Tibial artery (tissue), 4 donors: ENCODE data around the gene SLC6A19.
"Not testable (repeated sequence)": the region's sequence is repeated elsewhere in the genome, so short reads cannot be mapped to it uniquely, and the experiment has no call there.

Experiments used
- DNase-seq, 2 donors: peaks; one replicate each; pipeline ENCODE4 v3.0.0-alpha.2; 2019
- H3K27ac ChIP-seq, 2 donors: fragments of 200-600 bp; sonication (generic) in 1 of 2; 1 replicate in 1 of 2; 2 replicates in 1 of 2; pipeline ENCODE4 v1.5.1; 2018 to 2019; ENCODE audit warnings: mild to moderate bottlenecking in 1 of 2
- H3K27me3 ChIP-seq, 2 donors: fragments of 200-600 bp; sonication (generic) in 1 of 2; one replicate each; pipeline versions ENCODE4 v1.5.1 to v1.6.0; 2016 to 2019
- H3K36me3 ChIP-seq, 3 donors: fragments of 200-600 bp; sonication (generic) in 2 of 3; one replicate each; pipeline ENCODE4 v1.5.1; 2016 to 2019; ENCODE audit warnings: mild to moderate bottlenecking in 2 of 3
- H3K4me1 ChIP-seq, 4 donors: fragments of 200-600 bp; sonication (generic) in 2 of 4; 1 replicate in 3 of 4; 2 replicates in 1 of 4; pipeline ENCODE4 v1.5.1; 2016 to 2019
- H3K4me3 ChIP-seq, 2 donors: fragments of 200-600 bp; sonication (generic) in 1 of 2; 1 replicate in 1 of 2; 2 replicates in 1 of 2; pipeline ENCODE4 v1.5.1; 2018 to 2019; ENCODE audit warnings: mild to moderate bottlenecking in 2 of 2
- H3K9me3 ChIP-seq, 3 donors: fragments of 200-600 bp; sonication (generic) in 1 of 3; one replicate each; pipeline ENCODE4 v1.5.1; 2016 to 2019
- intact Hi-C: fragments of 100-400 bp; cut with DNase I; formaldehyde crosslinking; loops from one replicate; pipeline ENCODE4 v1.15.0; 2023; ENCODE audit warnings: low total_unique reads
- TF ChIP-seq, protein P1 (sequence below), 2 experiments: fragments of 200-600 bp in 1 of 2; fragments of 450-650 bp in 1 of 2; IDR thresholded peaks; one replicate each; pipeline ENCODE4 v1.5.1; 2017 to 2019; ENCODE audit warnings: antibody characterized with exemption in 2 of 2, mild to moderate bottlenecking in 1 of 2, moderate library complexity in 1 of 2

SLC6A19 gene

DNA sequence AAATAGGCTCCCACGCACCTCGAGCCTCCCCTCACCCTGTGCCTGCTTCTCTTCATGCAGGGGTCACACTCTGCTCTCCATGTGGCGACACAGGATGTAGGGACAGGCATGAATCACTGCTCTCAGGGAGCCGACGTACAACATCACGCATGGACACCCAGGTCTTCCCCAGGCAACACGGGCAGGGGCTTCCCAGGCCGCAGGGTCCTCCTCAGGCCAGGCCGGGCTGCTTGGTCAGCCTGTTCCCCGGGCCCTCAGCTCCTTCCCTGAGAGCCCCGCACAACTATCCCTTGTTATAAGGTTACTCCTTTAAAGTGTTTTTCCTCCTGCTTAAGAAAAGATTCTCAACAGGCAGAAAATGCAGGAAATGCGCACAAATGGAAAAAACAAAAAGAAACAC lies 24.8 kb downstream of the SLC6A19 start:
- Histone ChIP-seq H3K4me3 (no peak overlapping the region), H3K36me3 (no peaks in the 10 kb centered on the region), H3K27me3 (peaks cover 0 to 50% of the 10 kb centered on the region in 2 donors), H3K9me3 (no peaks in the 10 kb centered on the region), H3K27ac (no peak overlapping the region), H3K4me1 (no peaks in the 10 kb centered on the region)
- DNase-seq, result no peak
- TF ChIP-seq, protein P1, sequence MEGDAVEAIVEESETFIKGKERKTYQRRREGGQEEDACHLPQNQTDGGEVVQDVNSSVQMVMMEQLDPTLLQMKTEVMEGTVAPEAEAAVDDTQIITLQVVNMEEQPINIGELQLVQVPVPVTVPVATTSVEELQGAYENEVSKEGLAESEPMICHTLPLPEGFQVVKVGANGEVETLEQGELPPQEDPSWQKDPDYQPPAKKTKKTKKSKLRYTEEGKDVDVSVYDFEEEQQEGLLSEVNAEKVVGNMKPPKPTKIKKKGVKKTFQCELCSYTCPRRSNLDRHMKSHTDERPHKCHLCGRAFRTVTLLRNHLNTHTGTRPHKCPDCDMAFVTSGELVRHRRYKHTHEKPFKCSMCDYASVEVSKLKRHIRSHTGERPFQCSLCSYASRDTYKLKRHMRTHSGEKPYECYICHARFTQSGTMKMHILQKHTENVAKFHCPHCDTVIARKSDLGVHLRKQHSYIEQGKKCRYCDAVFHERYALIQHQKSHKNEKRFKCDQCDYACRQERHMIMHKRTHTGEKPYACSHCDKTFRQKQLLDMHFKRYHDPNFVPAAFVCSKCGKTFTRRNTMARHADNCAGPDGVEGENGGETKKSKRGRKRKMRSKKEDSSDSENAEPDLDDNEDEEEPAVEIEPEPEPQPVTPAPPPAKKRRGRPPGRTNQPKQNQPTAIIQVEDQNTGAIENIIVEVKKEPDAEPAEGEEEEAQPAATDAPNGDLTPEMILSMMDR (IDR thresholded peaks at IDR 0.05), result no peak
- intact Hi-C loops, result no loop called here

DNA sequence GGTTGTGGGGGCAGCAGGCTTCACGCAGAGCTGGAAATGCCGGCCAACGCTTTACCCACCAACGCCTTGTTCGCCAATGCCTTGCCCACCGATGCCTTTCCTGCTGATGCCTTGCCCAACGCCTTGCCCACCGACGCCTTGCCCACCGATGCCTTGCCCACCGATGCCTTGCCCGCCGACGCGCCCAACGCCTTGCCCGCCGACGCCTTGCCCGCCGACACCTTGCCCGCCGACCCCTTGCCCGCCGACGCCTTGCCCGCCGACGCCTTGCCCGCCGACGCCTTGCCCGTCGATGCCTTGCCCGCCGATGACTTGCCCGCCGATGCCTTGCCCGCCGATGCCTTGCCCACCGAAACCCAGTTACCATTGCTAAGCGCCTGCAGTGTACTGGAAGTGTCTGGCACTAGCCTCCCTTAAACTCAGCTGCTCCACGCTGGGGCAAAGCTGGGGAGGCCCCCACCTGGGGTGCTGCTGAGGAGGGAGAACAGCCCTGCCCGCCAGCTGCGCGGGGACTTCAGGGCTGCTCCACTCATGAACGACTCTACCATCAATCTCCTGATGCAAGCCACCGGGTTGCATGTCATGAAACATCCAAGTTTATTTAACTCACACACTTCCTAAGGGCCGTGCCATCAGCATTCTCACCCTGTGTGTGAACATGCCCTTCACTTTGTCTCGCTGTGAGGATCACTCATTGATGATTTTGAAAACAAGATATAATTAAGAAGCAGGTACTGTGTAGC lies 25.6 kb downstream of the SLC6A19 start:
- Histone ChIP-seq H3K27me3 (peaks cover 0 to 56% of the 10 kb centered on the region in 2 donors), H3K27ac (no peak overlapping the region), H3K36me3 (no peaks in the 10 kb centered on the region), H3K4me1 (no peaks in the 10 kb centered on the region), H3K9me3 (no peaks in the 10 kb centered on the region), H3K4me3 (no peak overlapping the region)
- no peak for DNase-seq
- TF ChIP-seq, protein P1 (IDR thresholded peaks at IDR 0.05), result no peak
- intact Hi-C loops, result no loop called here

DNA sequence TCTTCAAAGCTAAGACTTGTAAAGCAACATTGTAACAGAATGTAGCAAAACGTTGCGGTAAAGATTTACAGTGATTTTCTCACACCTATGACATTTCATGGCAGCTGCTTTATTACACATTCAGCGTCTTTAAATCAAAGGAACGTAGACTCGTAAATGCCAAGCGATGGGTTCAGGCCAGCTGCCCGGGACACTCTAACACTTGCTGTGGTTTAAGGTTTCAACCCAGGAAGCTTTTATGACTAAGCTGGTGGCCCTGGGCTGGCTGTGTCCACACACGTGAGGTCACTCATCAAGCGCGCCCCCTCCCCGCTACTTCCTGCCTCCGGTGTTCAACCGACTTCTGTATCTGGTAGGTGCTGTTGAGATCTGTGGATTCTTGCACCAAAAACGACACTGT lies 26.3 kb downstream of the SLC6A19 start:
- intact Hi-C loops, result no loop called here
- Histone ChIP-seq H3K27me3 (peaks cover 0 to 63% of the 10 kb centered on the region in 2 donors), H3K27ac (no peak overlapping the region), H3K4me3 (no peak overlapping the region), H3K4me1 (no peaks in the 10 kb centered on the region), H3K9me3 (no peaks in the 10 kb centered on the region), H3K36me3 (no peaks in the 10 kb centered on the region)
- no peak for DNase-seq
- TF ChIP-seq, protein P1 (IDR thresholded peaks at IDR 0.05), result no peak

DNA sequence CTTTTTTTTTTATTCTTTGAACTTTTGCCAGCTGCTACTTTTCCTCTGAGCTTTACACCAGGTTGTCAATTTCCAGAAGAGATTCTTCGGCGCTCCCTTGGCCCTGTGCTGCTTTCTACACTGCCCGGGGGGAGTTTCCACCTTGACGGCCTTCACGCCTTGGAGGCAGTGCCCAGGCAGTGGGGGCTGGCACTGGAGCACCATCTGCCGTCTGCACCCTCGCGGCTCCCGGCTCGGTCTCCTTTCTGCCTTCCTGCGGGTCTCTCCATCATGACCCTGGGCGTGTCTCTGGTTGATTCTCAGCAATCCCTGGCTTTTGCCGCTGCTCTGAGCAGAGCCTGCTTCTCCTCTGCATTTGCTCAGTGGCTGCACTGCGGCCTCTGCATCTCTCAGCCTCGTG lies 26.7 kb downstream of the SLC6A19 start:
- intact Hi-C loops, result no loop called here
- H3K27ac ChIP-seq, result no peak overlapping the region
- TF ChIP-seq, protein P1 (IDR thresholded peaks at IDR 0.05), result no peak
- peaks cover 0 to 64% of the 10 kb centered on the region in 2 donors for H3K27me3 ChIP-seq
- H3K4me1 ChIP-seq, result no peaks in the 10 kb centered on the region
- H3K4me3 ChIP-seq, result no peak overlapping the region
- no peaks in the 10 kb centered on the region for H3K9me3 ChIP-seq
- no peak for DNase-seq
- no peaks in the 10 kb centered on the region for H3K36me3 ChIP-seq

DNA sequence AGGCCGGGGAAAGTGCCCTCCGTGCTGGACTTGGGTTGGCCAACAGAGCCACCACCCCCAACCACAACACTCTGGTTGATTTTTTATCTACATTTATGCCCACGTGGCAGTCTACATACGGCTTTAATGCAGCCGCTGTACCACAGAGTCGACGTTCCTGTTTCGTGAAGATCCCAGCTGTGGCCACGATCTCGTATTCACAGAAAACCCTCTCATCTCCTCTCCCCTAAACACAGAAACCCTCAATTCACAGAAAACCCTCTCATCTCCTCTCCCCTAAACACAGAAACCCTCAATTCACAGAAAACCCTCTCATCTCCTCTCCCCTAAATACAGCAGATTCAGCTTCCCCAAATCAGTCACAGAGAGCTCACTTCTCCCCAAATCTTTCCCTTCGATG lies 27.6 kb downstream of the SLC6A19 start:
- H3K27ac ChIP-seq, DNase-seq, H3K9me3 ChIP-seq, H3K36me3 ChIP-seq, H3K4me1 ChIP-seq, intact Hi-C loops, H3K4me3 ChIP-seq: not testable (repeated sequence)
- H3K27me3 ChIP-seq, result peaks cover 0 to 61% of the 10 kb centered on the region in 2 donors

DNA sequence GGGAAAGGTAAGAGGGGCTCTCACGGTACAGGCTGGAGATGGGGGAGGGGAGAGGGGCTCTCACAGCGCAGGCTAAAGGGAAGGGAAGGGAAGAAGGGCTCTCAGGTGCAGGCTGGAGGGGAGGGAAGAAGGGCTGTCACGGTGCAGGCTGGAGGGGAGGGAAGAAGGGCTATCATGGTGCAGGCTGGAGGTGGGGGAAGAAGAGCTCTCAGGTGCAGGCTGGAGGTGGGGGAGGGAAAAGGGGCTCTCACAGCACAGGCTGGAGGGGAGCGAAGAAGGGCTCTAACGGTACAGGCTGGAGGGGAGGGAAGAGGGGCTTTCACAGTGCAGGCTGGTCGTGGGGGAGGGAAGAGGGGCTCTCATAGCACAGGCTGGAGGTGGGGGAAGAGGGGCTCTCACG lies 28.4 kb downstream of the SLC6A19 start:
- H3K27ac ChIP-seq, result no peak overlapping the region
- H3K9me3 ChIP-seq, result peaks cover 0 to 9% (median 9%) of the 10 kb centered on the region in 3 donors
- intact Hi-C loops, result no loop called here
- no peak for DNase-seq
- no peak overlapping the region for H3K4me3 ChIP-seq
- peaks cover 0 to 54% of the 10 kb centered on the region in 2 donors for H3K27me3 ChIP-seq
- no peaks in the 10 kb centered on the region for H3K4me1 ChIP-seq
- TF ChIP-seq, protein P1 (IDR thresholded peaks at IDR 0.05), result no peak
- H3K36me3 ChIP-seq, result no peaks in the 10 kb centered on the region
